Fibroblast of mammary gland (primary cell): Measurements from ENCODE around the gene SORCS3.

ENCODE experiments used
- DNase-seq: peaks from one replicate; pipeline ENCODE4 v3.0.0-alpha.2; 2010; ENCODE audit warnings: low read depth
- H3K4me3 ChIP-seq: 2 replicates; pipeline ENCODE4 v1.5.1; 2011; ENCODE audit warnings: low read depth, mild to moderate bottlenecking, low read length, moderate library complexity; ENCODE audit not compliant: control insufficient read depth
- CTCF ChIP-seq: conservative IDR thresholded peaks from 2 replicates; pipeline ENCODE4 v1.5.1; 2011; ENCODE audit warnings: low read depth, low read length, inconsistent platforms; ENCODE audit not compliant: control insufficient read depth, insufficient read depth

SORCS3 gene

GRCh38 chr10:105063796-105064195 lies 422.7 kb downstream of the SORCS3 start:
- DNase-seq = peak; percentile 20
- peak; percentile 34 for TF ChIP-seq CTCF
- no peak overlapping the region for H3K4me3 ChIP-seq

GRCh38 chr10:105068497-105068896 lies 427.4 kb downstream of the SORCS3 start:
- no peak for TF ChIP-seq CTCF
- H3K4me3 ChIP-seq = no peak overlapping the region
- peak; percentile 34 for DNase-seq

- no peak for DNase-seq
- no peak overlapping the region for H3K4me3 ChIP-seq
- no peak for TF ChIP-seq CTCF
Observed at GRCh38 chr10:105070249-105070648, 429.2 kb downstream of the SORCS3 start.

- DNase-seq = no peak
- no peak overlapping the region for H3K4me3 ChIP-seq
- TF ChIP-seq CTCF = no peak
Observed at GRCh38 chr10:105070952-105071351, 429.9 kb downstream of the SORCS3 start.

GRCh38 chr10:105071980-105072379 lies 430.9 kb downstream of the SORCS3 start:
- no peak for TF ChIP-seq CTCF
- DNase-seq = no peak
- H3K4me3 ChIP-seq = no peak overlapping the region

GRCh38 chr10:105073999-105074398 lies 432.9 kb downstream of the SORCS3 start:
- no peak for TF ChIP-seq CTCF
- H3K4me3 ChIP-seq = no peak overlapping the region
- no peak for DNase-seq

GRCh38 chr10:105075031-105075430 lies 433.9 kb downstream of the SORCS3 start:
- no peak for DNase-seq
- TF ChIP-seq CTCF = no peak
- no peak overlapping the region for H3K4me3 ChIP-seq
